Activated CD8-positive, alpha-beta memory T cell treated with anti-CD3 and anti-CD28 coated beads for 24 hours (primary cell): ENCODE results near the gene OFD1.

Experiments
- DNase-seq: peaks from one replicate; pipeline ENCODE4 v3.0.0-alpha.2; 2020

The OFD1 gene

GRCh38 chrX:13734278-13735172 lies at the start of gene OFD1, which contains the start of gene TRAPPC2:
OFD1 (plus strand) TSS chrX:13734748; CDS start chrX:13735072, 324 bp downstream.
TRAPPC2 (minus strand) TSS chrX:13734620; CDS start chrX:13719963, 14,657 bp downstream.
- peak; percentile 93 for DNase-seq

GRCh38 chrX:13685126-13685763 lies 49.3 kb upstream of the OFD1 start:
- DNase-seq, result no peak

GRCh38 chrX:13687203-13687602 lies 47.3 kb upstream of the OFD1 start:
- no peak for DNase-seq

- no peak for DNase-seq
These were observed 46.1 kb upstream of the OFD1 start for GRCh38 chrX:13688384-13688957.

GRCh38 chrX:13688958-13689740 lies 45.4 kb upstream of the OFD1 start, which contains the start of gene RAB9A:
RAB9A (plus strand) TSS chrX:13689128; CDS start chrX:13708747, 19,619 bp downstream.
- DNase-seq, result peak; percentile 93

- no peak for DNase-seq
These were observed 44.8 kb upstream of the OFD1 start for GRCh38 chrX:13689741-13690211.

- no peak for DNase-seq
These were observed 43.7 kb upstream of the OFD1 start for GRCh38 chrX:13690836-13691235.

- DNase-seq, result no peak
These were observed 42.6 kb upstream of the OFD1 start for GRCh38 chrX:13691841-13692371.

GRCh38 chrX:13692771-13693231 lies 41.7 kb upstream of the OFD1 start:
- no peak for DNase-seq

GRCh38 chrX:13693341-13693961 lies 41.1 kb upstream of the OFD1 start:
- DNase-seq, result no peak

GRCh38 chrX:13694359-13694758 lies 40.2 kb upstream of the OFD1 start:
- DNase-seq, result no peak

- DNase-seq, result no peak
These were observed 39.6 kb upstream of the OFD1 start for GRCh38 chrX:13694983-13695382.

GRCh38 chrX:13695601-13696115 lies 38.9 kb upstream of the OFD1 start:
- DNase-seq, result no peak

- no peak for DNase-seq
These were observed 37.1 kb upstream of the OFD1 start for GRCh38 chrX:13697455-13697854.

GRCh38 chrX:13697976-13698375 lies 36.6 kb upstream of the OFD1 start:
- no peak for DNase-seq

GRCh38 chrX:13698432-13698831 lies 36.1 kb upstream of the OFD1 start:
- no peak for DNase-seq

- DNase-seq, result no peak
These were observed 35.2 kb upstream of the OFD1 start for GRCh38 chrX:13699183-13699826.

GRCh38 chrX:13700380-13700779 lies 34.2 kb upstream of the OFD1 start:
- no peak for DNase-seq

- DNase-seq, result no peak
These were observed 32.3 kb upstream of the OFD1 start for GRCh38 chrX:13702111-13702789.

- DNase-seq, result no peak
These were observed 31.4 kb upstream of the OFD1 start for GRCh38 chrX:13703135-13703534.
